ENCODE measurements around the gene IGF2R.

DNA sequence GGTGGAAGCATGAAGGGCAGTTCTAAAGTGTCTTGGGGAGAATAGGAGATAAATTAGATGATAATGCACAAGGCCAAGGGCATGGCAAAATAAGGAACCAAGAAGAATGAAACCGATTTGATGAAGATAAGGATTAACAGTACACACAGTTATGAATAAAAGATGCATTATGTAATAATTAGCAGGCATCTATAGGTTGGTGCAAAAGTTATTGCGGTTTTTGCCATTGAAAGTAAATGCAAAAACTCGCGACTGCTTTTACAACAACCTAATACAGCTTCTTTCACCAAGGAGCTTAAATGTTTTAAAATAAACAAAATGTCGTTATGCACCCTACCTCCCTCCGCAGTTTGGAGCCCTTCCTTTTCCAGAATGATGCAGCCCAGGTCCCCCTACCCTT lies 49.1 kb upstream of the IGF2R start:
- no peak for TF ChIP-seq EZH2phosphoT487 (IDR thresholded peaks at IDR 0.05; ENCODE audit: borderline replicate concordance, low read length)
- TF ChIP-seq, protein P1, sequence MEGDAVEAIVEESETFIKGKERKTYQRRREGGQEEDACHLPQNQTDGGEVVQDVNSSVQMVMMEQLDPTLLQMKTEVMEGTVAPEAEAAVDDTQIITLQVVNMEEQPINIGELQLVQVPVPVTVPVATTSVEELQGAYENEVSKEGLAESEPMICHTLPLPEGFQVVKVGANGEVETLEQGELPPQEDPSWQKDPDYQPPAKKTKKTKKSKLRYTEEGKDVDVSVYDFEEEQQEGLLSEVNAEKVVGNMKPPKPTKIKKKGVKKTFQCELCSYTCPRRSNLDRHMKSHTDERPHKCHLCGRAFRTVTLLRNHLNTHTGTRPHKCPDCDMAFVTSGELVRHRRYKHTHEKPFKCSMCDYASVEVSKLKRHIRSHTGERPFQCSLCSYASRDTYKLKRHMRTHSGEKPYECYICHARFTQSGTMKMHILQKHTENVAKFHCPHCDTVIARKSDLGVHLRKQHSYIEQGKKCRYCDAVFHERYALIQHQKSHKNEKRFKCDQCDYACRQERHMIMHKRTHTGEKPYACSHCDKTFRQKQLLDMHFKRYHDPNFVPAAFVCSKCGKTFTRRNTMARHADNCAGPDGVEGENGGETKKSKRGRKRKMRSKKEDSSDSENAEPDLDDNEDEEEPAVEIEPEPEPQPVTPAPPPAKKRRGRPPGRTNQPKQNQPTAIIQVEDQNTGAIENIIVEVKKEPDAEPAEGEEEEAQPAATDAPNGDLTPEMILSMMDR (IDR thresholded peaks at IDR 0.05; ENCODE audit: low read depth, low read length, poor library complexity, severe bottlenecking), result no peak
